Stimulated activated CD4-positive, alpha-beta T cell treated with anti-CD3 and anti-CD28 coated beads, TNF-alpha, amount 100 ng/mL, for 24 hours (primary cell): Measurements from ENCODE around the gene UGCG.
"Not testable (repeated sequence)": the region's sequence is repeated elsewhere in the genome, so short reads cannot be mapped to it uniquely, and the experiment has no call there.

Experiments used
- DNase-seq, 3 experiments: peaks; one replicate each; pipeline ENCODE4 v3.0.0-alpha.2; 2020; ENCODE audit warnings: low read depth in 3 of 3

UGCG gene

DNA sequence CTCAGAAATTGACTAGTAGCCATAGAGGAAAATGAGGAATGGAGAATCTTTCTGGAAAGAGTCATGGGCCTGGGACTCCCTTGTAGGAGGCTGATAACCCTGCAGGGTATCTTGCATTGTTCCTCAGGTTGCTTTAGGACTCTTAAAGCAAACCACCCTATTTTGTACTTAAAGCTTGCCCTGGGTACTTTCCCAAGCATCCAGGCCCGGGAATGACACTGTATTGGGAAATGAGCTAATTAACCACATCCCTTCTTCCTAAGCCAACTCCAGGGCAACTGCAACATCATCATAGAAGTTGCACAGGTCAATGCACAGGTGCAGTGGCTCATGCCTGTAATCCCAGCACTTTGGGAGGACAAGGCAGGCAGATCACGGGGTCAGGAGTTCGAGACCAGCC, 55.9 kb downstream of the UGCG start:
- DNase-seq: no peak

DNA sequence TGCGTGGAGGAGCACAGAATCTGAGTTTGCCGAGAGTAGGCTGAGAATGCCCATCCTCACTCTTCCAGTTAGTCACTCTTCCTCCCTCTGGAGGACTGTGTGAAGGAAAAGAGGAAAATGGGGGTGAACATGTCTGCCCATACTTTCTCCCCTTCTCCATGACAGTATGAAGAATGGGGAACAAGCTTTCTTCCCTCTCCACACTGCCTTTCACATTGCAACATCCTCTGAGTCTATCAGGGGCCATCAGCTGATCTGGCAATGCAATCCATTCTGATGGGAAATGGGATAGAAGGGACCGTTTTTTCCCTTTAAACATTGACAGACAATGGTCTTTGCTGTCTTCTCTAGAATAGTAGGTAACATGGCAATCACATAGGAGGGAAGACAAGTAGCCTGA, 56.8 kb downstream of the UGCG start:
- DNase-seq: no peak

DNA sequence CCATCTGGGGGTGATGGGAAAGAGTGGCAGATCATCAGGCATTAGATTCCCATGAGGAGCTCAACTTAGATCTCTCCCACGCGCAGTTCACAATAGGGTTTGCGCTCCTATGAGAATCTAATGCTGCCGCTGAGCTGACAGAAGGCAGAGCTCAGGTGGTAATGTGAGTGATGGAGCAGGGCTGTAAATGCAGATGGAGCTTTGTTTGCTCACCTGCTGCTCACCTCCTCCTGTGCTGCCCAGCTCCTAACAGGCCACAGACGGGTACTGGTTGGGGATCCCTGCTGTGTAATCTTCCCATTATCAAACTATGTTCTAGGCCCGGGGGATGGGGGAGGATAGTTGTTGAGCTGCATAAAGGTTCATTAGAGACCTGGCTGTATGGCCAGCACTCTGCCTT, 58.4 kb downstream of the UGCG start:
- no peak for DNase-seq

DNA sequence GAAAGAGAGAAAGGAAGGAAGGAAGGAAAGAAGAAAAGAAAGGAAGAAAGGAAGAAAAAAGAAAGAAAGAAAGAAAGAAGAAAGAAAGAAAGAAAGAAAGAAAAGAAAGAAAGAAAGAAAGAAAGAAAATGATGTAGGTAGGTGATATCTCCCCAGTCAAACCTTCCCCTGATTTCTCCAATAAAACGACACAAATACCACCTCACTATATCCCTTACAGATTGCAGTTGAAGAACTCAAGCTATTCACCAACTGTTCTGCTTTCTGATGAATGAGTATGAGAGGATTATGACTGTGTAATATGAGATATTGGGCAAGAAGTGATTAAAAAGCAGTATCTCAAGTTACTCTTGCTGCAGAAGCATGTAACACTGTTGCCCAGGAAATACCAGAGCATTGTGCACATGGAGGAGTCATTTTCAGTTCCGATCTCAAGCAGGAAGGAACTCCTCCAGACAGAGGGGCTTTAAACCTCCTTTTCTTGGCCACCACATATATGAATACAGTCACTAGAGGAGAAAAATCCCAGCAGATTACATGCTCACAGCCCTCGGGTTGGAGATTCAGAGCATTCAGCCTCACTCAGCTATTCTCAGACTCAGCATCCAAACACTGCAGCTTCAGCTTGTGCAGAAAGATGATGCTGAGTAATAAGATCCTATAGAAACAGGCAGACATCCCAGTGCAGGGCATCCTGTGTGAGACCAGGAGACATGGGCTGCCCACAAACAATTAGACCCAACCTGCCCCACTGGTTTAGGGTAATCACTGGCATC, 61.4 kb downstream of the UGCG start:
- DNase-seq: no peak

DNA sequence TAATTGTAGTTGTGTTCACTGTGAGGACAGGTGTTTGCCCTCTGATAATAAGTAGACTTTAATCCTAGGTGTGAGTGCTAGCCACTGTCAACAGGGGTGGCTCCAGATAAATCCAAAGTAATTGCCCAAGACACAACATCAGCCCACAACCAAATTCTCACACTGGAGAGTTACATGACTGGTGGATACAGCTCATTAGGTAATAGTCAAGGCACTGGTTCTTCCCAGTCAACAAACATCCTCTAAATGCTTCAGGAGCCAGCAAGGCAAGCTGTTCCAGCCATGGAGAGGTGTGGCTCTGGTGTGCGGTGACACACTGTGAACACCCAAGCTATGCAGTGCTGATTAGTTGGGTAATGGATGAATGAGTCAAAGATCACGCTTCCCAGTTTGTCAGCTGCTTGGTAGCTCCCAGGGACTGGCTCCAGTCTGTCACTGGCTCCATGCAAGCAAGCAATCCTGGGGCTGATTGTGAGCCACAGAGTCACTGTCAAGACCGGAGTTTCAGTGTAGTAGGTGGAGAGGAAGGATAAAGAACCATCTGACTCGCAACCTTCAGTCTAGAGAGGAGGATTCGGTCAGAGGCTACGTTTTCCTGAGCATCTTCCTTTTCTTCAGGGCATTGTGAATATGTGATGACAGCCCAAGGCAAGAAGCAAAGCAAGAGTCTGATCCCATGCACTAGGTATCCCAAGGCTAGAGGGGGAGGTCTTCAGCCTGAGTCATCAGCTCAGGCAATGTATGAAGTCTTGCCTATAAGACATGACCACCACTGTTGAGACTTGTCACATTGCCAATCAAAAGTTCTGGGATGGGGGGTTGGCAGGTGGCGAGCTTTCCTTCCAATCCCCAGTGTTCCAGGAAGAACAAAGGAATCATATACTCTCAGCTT, 63.1 kb downstream of the UGCG start:
- no peak for DNase-seq

DNA sequence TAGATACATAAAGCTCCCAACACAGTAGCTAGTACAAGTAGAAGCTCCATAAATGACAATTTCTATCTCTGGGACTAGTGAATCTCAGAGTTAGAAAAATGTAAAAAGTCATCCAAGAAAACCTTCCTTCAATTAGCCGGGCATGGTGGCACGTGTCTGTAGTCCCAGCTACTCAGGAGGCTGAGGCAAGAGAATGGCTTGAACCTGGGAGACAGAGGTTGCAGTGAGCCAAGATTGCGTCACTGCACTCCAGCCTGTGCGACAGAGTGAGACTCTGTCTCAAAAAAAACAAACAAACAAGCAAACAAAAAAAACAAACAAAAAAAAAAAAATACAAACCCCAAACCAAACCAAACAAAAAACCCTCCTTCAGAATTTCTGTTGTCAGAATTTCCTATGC, 63.9 kb downstream of the UGCG start:
- DNase-seq: not testable (repeated sequence)

DNA sequence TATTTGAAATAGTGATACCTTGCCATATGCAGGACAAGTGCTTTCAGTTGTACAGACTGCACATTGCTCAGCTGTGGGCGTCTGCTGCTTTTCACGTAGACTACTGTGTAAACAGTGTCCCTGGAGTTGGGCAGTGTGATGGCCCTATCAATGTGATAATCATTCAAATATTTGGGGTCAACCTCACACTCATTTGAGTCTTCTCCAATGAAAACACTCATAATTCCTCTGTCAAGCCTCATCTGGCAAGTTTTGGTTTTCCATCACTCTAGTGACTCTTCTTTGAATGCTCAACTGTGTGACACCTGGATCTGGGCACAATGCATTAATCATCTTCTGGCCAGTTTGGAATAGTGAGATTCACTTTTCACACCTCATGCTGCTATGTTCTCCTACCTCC, 64.4 kb downstream of the UGCG start:
- DNase-seq: no peak

DNA sequence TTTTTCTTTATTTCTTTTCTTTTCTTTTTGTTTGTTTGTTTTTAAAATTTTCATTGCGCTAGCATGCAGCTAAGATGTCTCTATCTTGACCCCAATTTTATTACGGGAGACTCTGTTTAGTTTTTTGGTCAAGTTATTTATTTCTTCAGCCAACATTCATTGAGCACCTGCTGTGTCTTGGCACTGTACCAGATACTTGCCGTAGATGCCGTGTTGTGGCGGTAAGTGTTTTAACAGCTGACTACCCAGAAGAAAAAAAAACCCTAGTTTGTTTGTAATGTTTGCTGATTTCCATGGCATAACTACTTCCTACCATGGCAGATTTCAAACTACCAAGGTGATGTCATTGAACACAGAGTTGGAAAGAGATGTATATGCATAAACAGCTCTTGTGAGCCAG, 65.0 kb downstream of the UGCG start:
- DNase-seq: no peak

DNA sequence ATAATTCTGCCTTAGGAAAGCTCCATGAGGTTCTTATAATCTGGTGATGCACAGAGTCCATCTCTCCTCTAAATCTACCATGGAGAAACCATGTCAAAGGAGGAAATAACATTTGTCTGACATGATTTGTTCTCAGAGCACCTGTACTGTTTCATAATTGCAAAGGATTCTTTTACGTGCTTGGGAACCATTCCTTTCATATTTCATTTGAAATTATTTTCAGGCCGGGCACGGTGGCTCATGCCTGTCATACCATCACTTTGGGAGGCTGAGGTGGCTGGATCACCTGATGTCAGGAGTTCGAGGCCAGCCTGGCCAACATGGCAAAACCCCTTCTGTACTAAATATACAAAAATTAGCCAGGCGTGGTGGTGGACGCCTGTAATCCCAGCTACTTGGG, 65.4 kb downstream of the UGCG start:
- DNase-seq: no peak

DNA sequence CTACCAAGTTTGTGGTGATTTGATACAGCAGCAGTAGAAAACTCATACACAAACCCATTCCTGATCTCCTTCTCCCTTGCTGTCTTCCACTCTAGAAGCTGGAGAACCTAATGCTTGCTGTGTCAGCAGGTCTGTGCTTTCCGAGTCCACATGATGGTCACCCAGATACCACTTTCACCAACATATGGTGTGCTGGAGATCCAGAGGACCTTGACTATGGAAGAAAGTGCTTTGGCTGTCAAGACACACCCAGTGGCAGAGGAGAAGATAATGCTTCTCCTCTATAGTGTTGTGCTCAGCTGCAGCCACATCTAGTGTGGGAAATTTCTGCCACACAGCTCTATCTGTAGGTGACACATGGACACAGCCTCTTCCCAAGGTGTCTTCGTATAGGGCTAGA, 67.4 kb downstream of the UGCG start:
- no peak for DNase-seq

DNA sequence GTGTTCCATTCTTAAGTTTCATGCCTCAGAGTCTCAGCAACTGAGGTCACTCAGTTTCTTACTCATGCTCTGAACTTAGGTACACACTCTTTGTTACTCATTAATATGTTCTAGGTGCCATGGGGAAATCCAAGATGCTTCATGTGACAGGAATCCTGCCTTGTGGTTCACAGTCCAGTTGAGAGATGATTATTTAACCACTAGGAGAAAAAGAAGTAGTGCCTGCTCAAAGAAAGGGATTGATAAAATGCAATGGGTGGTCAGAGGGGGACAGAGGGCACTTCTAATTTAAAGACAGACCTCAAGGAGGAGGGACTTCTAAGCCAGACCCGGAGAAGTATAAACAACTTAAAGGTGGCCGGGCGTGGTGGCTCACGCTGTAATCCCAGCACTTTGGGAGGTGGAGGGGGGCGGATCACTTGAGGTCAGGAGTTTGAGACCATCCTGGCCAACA, 69.0 kb downstream of the UGCG start:
- DNase-seq: no peak

DNA sequence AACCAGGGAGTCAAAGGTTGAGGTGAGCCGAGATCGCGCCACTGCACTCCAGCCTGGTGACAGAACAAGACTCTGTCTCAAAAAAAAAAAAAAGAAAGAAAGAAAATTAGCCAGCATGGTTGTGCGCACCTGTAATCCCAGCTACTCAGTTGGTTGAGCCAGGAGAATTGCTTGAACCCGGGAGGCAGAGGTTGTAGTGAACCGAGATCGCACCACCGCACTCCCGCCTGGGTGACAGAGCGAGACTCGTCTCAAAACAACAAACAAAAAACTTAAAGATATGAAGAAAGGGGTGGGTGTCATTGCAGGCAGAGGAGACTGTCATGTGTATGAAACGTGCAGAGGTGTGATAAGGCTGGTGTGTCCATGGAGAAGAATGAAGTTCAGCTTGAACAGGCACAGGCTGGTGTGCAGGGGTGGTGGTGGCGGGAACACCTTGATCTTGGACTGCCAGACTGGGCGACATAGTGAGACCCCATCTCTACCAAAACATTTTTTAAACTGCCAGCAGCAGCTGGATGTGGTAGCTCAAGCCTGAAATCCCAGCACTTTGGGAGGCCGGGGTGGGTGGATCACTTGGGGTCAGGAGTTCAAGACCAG, 69.6 kb downstream of the UGCG start:
- DNase-seq: no peak

DNA sequence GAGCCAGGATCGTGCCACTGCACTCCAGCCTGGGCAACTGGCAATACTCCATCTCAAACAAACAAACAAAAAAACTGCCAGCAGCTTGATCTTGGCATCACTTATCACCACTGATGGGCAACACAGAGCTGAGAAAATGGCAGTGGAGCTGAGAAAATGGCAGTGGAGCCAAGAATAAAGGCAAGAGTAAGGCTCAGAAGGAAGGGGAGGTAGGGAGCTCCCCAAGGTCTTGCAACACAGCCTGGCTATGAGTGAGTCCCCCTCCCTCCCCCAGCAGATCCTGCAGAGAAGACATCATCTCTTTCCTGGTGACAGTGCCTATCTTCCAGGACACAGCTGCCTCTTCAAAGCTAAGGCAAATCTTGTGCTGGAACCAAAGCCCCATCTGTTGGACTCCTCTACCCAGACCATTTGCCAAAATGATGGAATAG, 70.3 kb downstream of the UGCG start:
- DNase-seq: no peak

DNA sequence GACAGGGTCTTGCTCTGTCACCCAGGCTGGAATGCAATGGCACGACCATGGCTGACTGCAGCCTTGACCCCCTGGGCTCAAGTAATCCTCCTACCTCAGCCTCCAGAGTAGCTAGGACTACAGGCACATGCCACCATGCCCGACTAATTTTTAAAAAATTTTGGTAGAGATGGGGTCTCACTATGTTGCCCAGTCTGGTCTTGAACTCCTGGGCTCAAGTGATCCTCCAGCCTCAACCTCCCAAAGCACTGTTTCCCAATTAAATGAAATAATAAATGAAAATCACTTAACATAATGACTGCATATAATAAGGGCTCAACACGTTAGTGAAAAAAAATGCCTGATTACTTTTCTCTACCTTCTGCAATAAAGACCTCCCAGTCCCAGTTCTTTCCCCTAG, 71.0 kb downstream of the UGCG start:
- DNase-seq: no peak

DNA sequence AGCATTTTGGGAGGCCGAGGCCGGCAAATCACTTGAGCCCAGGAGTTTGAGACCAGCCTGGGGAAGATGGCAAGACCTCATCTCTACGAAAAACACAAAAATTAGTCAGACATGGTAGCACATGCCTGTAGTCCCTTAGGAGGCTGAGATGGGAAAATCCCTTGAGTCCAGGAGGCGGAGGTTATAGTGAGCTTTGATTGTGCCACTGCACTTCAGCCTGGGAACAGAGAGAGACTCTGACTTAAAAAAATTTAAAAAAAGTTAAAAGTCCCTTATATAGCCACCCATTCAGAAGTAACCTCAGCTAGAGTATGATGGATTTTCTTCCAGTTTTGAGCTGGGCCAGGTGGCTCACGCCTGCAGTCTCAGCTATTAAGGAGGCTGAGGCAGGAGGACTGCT, 72.4 kb downstream of the UGCG start:
- no peak for DNase-seq

DNA sequence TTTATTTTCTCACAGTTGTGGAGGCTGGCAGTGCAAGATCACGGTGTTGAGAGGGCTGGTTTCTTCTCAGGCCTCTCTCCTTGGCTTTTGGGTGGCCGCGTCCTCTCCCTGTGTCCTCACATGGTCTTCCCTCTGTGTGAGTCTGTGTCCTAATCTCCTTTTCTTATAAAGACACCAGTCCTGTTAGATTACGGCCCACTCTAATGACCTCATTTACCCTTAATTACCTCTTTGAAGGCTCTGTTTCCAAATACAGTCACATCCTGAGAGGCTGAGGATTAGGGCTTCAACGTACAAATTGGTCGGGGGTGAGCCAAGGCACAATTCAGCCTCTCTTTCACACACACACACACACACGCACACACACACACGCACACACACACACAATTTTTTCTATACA, 73.0 kb downstream of the UGCG start:
- DNase-seq: no peak

DNA sequence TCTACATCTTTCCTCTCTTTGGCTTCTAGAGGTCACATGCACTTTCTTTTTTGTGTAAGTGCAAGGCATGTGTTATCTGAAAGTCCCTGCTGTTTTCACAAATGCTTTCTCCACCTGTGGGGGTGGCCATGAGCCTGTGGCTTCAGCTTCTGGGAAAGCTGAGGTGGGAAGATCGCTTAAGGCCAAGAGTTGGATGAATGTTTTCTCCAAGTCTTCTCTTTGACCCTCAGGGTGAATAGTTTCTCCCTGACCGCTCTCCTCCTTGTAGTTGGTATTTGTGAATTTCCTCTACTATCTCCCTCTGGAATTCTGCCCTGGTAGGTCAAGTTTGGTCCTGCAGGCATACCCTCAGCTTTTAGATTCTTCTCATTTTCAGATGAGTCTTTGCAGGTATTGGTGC, 74.2 kb downstream of the UGCG start:
- DNase-seq: no peak

DNA sequence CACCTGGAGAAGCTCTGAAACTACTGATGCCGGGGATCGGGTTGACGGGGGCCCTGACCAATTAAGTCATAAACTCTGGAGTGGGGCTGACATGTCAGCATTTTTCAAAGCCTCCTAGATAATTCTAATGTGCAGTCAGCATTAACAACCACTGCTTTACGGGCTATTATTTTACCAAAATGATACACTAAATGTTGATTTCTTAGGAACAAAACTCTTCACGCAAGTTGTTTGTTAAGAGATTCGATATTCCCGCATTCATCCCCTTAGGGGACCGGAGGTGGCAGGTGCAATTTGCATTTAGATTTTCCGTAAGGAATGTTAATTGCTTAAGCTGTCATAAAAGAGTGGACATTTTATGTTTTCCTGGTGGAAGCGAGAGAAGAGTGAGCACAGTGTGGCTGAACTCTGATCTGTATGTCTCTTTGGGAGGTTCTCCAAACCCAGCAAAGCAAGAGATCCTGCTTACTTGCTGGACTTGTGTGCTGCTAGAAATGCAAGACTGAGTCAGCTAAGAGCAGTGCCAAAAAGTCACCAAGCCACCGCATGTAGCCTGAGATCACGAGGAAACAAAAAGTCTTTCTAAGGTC, 77.6 kb downstream of the UGCG start:
- no peak for DNase-seq

DNA sequence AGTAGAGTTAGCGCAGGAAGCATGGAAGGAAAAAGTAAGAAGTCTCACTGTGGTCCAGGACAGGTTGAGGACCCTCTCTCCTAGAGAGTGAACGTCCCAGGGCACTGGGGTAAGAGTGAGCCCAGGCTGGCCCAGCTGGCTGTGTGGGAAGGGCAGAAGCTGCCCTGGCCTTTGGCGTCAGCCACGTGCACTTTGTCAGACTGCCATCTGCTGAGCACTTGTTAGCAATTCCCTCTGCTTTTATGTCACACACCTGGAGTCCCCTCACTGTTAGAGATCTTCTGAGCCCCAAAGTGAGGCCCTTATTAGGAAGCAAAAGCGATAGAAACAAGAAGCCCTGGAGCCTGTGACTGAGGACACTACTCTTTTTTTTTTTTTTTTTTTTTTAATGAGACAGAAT, 79.1 kb downstream of the UGCG start:
- DNase-seq: no peak

DNA sequence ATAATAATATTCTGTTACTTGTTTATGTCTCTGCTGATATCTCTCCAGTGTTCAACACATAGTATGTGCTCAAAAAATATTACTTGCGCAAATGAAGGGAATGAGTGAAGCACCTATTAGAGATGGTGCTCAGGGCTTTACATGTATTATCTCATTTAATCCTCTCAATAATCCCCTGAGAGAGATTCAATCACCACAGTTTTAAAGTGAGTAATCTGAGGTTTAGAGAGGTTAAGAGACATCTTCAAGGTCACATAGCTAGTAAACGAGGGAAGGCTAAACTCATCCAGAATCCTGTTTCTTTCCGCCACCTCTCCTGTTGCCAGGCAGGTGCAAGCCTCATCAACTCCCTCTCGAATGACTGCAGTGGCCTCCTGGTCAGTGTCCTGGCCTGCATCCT, 82.0 kb downstream of the UGCG start:
- no peak for DNase-seq

DNA sequence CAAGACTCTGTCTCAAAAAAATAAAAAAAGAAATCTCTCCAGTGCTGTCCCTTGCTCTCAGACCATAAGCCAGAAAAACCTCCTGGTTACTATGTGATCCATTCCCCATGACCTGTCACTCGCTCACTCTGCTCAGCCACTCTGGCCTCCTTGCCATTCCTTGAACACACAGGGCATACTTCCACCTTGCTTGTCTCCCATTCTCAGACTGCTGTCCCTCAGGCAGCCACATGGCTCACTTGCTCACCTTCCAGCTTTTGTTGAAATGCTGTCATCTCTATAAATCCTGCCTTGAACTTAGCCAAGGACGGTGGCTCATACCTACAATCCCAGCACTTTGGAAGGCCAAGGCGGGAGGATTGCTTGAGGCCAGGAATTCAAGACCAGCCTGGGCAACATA, 82.9 kb downstream of the UGCG start:
- DNase-seq: no peak

DNA sequence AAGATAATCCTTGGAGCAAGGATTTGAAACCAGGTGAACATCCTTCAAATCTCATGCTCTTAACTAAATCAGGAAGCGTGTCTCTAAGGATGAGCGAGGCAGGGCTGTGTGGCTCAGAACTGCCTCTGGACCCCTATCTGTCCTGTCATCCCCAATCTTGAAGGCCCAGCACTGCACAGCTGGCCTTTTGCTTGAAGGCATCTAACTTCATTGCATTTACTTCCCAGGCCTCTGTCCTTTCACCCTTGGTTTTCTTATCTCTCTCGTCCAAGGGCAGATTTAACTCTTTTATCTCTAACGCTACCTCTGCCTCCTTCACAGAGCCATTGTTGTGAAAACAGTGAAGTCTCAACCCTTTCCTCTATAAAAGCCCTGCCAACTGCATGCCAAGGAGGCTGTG, 83.8 kb downstream of the UGCG start:
- no peak for DNase-seq
